LNCAP (cell line): Measurements from ENCODE around the gene QKI.
A peak's percentile ranks its signal among the peaks of the same experiment; 100 is the strongest.

Source experiments
- CTCF ChIP-seq: fragments of 450-650 bp; IDR thresholded peaks from 2 replicates; pipeline ENCODE4 v1.5.1; 2017; ENCODE audit warnings: mild to moderate bottlenecking

The QKI gene

GRCh38 chr6:163412341-163412740, 2.2 kb upstream of the QKI start:
- no peak for TF ChIP-seq CTCF

GRCh38 chr6:163412801-163413344, 1.6 kb upstream of the QKI start:
- no peak for TF ChIP-seq CTCF

DNA sequence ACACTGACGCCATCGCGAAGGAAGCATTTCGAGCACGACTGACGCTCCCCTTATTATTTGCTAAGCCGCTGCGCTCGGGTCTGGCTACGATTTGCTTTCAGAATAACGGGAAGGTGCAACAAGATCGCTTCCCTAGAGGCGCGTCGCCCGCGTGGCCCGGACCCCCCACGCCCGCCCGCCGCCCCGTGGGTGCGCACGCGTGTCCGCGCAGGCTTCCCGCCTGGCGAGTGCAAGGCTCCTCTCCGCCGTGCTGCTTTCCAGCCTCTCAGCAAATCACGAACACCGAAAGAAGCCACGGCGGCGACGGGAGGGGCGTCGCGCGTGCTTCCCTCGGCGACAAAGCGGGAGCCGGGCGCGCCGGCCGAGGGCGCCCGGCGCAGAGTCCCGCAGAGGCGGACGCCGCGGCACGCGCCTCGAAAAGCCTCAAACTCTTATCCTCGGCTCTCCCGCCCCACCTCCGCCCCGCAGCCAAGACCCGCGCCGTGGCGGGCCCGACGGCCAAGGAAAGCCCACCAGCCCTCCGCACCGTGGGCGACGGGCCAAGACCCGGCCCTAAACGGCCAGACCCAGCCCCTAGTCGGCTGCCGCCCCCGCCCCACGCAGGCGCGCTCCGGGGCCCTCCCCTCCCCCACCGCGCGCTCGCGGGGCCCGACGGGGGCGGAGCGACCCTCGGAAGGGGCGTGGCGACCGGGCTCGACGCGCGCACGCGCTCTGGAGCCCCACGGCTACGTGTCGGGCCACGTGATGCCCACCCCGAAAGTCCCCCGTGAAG, 987 bp upstream of the QKI start:
- no peak for TF ChIP-seq CTCF

- TF ChIP-seq CTCF: no peak
Observed at GRCh38 chr6:163414946-163415619, 565 bp downstream of the QKI start.

- TF ChIP-seq CTCF: no peak
Observed at GRCh38 chr6:163415620-163416556, 1.4 kb downstream of the QKI start.

DNA sequence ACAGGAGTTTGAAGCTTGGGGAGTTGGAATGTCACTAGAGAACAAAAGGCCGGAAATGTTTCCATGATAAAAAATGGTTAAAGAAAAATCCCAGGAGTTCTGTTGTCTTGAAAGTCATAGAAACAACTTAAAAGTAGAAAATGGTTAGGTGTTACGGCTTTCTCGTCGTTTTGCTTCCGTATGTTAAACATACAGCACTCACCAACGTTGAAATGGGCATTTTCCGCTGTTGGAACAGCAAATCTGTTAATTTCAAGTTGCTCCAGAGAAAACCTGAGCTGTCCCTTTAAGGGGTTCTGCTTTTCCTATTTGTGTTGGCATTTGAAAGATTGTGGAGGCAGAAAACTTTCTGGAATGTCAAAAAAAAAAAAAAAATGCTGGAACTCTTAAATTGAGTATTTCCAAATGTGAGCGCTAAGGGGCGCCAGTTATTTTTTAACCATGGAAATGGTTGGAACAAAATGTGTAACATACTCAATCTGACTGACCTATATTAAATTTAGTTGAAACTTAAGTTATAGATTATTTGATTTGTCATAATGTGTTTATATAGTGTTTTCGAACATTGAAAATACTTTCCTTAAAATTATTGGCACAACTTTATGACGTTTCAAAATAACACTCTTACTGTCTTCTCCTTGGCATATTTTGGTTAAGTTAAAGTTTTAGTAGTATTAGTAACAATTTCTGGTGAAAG, 2.2 kb downstream of the QKI start:
- peak; percentile 63 for TF ChIP-seq CTCF

GRCh38 chr6:163417595-163417994, 3.1 kb downstream of the QKI start:
- TF ChIP-seq CTCF: no peak
